Sigmoid colon (tissue), 7 donors: ENCODE results near the gene GCLC. TPM values are rescaled to one million over a fixed set of nuclear protein-coding genes. Genes with fewer than 3 reads are reported as not detected.

Experiments
- DNase-seq: peaks from one replicate; pipeline ENCODE4 v3.0.0-alpha.2; 2019
- H3K27ac ChIP-seq, 4 donors: fragments of 200-600 bp; sonication (generic); one replicate each; pipeline ENCODE4 v1.5.1; 2016 to 2019; ENCODE audit warnings: mild to moderate bottlenecking in 1 of 4
- H3K27me3 ChIP-seq, 3 donors: fragments of 200-600 bp; sonication (generic); one replicate each; pipeline ENCODE4 v1.5.1; 2019; ENCODE audit warnings: mild to moderate bottlenecking in 1 of 3
- H3K36me3 ChIP-seq, 4 donors: fragments of 200-600 bp; sonication (generic); one replicate each; pipeline ENCODE4 v1.5.1; 2016 to 2019
- H3K4me1 ChIP-seq, 4 donors: fragments of 200-600 bp; sonication (generic); one replicate each; pipeline ENCODE4 v1.5.1; 2017 to 2019
- H3K4me3 ChIP-seq, 4 donors: fragments of 200-600 bp; sonication (generic); one replicate each; pipeline ENCODE4 v1.5.1; 2017 to 2019; ENCODE audit warnings: mild to moderate bottlenecking in 2 of 4, moderate library complexity in 1 of 4
- H3K9me3 ChIP-seq, 4 donors: fragments of 200-600 bp in 3 of 4; sonication (generic) in 3 of 4; one replicate each; pipeline versions ENCODE4 v1.5.1 to v1.6.1; 2013 to 2019
- CTCF ChIP-seq, 4 experiments: fragments of 450-650 bp in 3 of 4; fragments of 200-600 bp in 1 of 4; IDR thresholded peaks; one replicate each; pipeline ENCODE4 v1.5.1; 2016 to 2019; ENCODE audit warnings: antibody characterized with exemption in 4 of 4, mild to moderate bottlenecking in 3 of 4, moderate library complexity in 2 of 4
- EP300 ChIP-seq, 4 donors: sonication (generic); formaldehyde crosslinking; IDR thresholded peaks; one replicate each; pipeline ENCODE4 v1.6.1; 2017; ENCODE audit warnings: antibody characterized with exemption in 4 of 4
- POLR2A ChIP-seq, 2 donors: fragments of 450-650 bp; IDR thresholded peaks; one replicate each; pipeline ENCODE4 v1.6.1; 2016; ENCODE audit warnings: antibody characterized with exemption in 2 of 2, mild to moderate bottlenecking in 2 of 2, moderate library complexity in 2 of 2
- POLR2AphosphoS5 ChIP-seq, 4 donors: sonication (generic); formaldehyde crosslinking; IDR thresholded peaks; one replicate each; pipeline ENCODE4 v1.6.1; 2017; ENCODE audit warnings: antibody characterized with exemption in 4 of 4
- WGBS, 2 donors: extraction: QIAGEN DNeasy Blood & Tissue Kit; methylation state at CpG; one replicate each; pipeline ENCODE4 v1.1.7; 2013; 5-methylcytosine and 5-hydroxymethylcytosine counted together
- intact Hi-C: fragments of 100-400 bp; cut with DNase I; formaldehyde crosslinking; loops from one replicate; pipeline ENCODE4 v1.15.1; 2023
- polyA plus RNA-seq, 3 donors: library from polyadenylated mRNA; stranded (reverse); fragments of 200-250 nt; gene quantifications; one replicate each; pipeline ENCODE4 v1.2.3, GENCODE V29; 2013
- total RNA-seq, 4 donors: library from RNA; depleted of rRNA; stranded (reverse); fragments of >200 nt; gene quantifications; one replicate each; pipeline ENCODE4 v1.1.0, GENCODE V29; 2016
- donor health status: healthy with polysubstance abuse.
- donor health status: Bipolar disorder and iron deficiency.
- donor health status: healthy.

Gene GCLC
- total and polyA plus RNA-seq, 7 donors: 16.2 to 60.3 (median 53.7) TPM

GRCh38 chr6:53520320-53520928 lies 24.5 kb downstream of the GCLC start:
- Histone ChIP-seq H3K4me3 (no peak overlapping the region), H3K36me3 (peaks cover 0 to 35% (median 4%) of the 10 kb centered on the region in 4 donors), H3K27me3 (no peaks in the 10 kb centered on the region), H3K9me3 (no peaks in the 10 kb centered on the region), H3K27ac (no peak overlapping the region), H3K4me1 (peaks cover 0 to 48% (median 35%) of the 10 kb centered on the region in 4 donors)
- 94 to 96% methylated on average over 14 of the region's 14 CpGs for WGBS, 2 donors
- TF ChIP-seq POLR2AphosphoS5 (IDR thresholded peaks at IDR 0.05) (no peak), POLR2A (IDR thresholded peaks at IDR 0.05) (no peak), EP300 (IDR thresholded peaks at IDR 0.05) (no peak), CTCF (IDR thresholded peaks at IDR 0.05) (no peak)
- no peak for DNase-seq
- intact Hi-C loops: no loop called here

- Histone ChIP-seq H3K36me3 (peaks cover 0 to 36% (median 4%) of the 10 kb centered on the region in 4 donors), H3K27me3 (no peaks in the 10 kb centered on the region), H3K27ac (no peak overlapping the region), H3K4me1 (peaks cover 0 to 45% (median 28%) of the 10 kb centered on the region in 4 donors), H3K4me3 (no peak overlapping the region), H3K9me3 (no peaks in the 10 kb centered on the region)
- no peak for TF ChIP-seq CTCF (IDR thresholded peaks at IDR 0.05)
- TF ChIP-seq POLR2A (IDR thresholded peaks at IDR 0.05): no peak
- no peak for TF ChIP-seq POLR2AphosphoS5 (IDR thresholded peaks at IDR 0.05)
- TF ChIP-seq EP300 (IDR thresholded peaks at IDR 0.05): no peak
- 74 to 78% methylated on average over 1 of the region's 1 CpG for WGBS, 2 donors
- intact Hi-C loops: loop anchor here (5.0 kb wide), 1 partner anchor 133 kb away; no protein-coding TSS in a partner anchor
- no peak for DNase-seq
These were observed 26.0 kb downstream of the GCLC start for GRCh38 chr6:53518862-53519261.

- H3K4me3 ChIP-seq: no peak overlapping the region
- H3K4me1 ChIP-seq: peaks cover 0 to 46% (median 22%) of the 10 kb centered on the region in 4 donors
- H3K27me3 ChIP-seq: no peaks in the 10 kb centered on the region
- no peak for TF ChIP-seq CTCF (IDR thresholded peaks at IDR 0.05)
- H3K36me3 ChIP-seq: peaks cover 0 to 36% (median 4%) of the 10 kb centered on the region in 4 donors
- no peak for DNase-seq
- WGBS, 2 donors: 65 to 81% methylated on average over 2 of the region's 2 CpGs
- no peak overlapping the region for H3K27ac ChIP-seq
- intact Hi-C loops: loop anchor here (5.0 kb wide), 1 partner anchor 135 kb away; no protein-coding TSS in a partner anchor
- H3K9me3 ChIP-seq: no peaks in the 10 kb centered on the region
These were observed 27.9 kb downstream of the GCLC start for GRCh38 chr6:53517021-53517420.

GRCh38 chr6:53514677-53515076 lies 30.2 kb downstream of the GCLC start:
- peaks cover 0 to 36% (median 5%) of the 10 kb centered on the region in 4 donors for H3K36me3 ChIP-seq

More at GRCh38 chr6:53514677-53515076, 30.2 kb downstream of the GCLC start:
- intact Hi-C loops: loop anchor here (5.0 kb wide), 1 partner anchor 138 kb away; no protein-coding TSS in a partner anchor
- H3K27ac ChIP-seq: peak overlapping the region in 3 of 4 donors; percentile 1 to 62 (median 60)
- H3K4me1 ChIP-seq: peaks cover 0 to 48% (median 21%) of the 10 kb centered on the region in 4 donors
- H3K27me3 ChIP-seq: no peaks in the 10 kb centered on the region
- H3K4me3 ChIP-seq: no peak overlapping the region
- no peak for DNase-seq
- no peaks in the 10 kb centered on the region for H3K9me3 ChIP-seq
- TF ChIP-seq CTCF (IDR thresholded peaks at IDR 0.05): no peak
- no peak for TF ChIP-seq POLR2AphosphoS5 (IDR thresholded peaks at IDR 0.05)
- no peak for TF ChIP-seq EP300 (IDR thresholded peaks at IDR 0.05)
- TF ChIP-seq POLR2A (IDR thresholded peaks at IDR 0.05): no peak
- WGBS, 2 donors: 80 to 93% methylated on average over 3 of the region's 3 CpGs
